Thyroid gland (tissue), 4 donors: ENCODE measurements around the gene ABCA4. TPM values are rescaled to one million over a fixed set of nuclear protein-coding genes. Genes with fewer than 3 reads are reported as not detected.
"Not testable (repeated sequence)": the region's sequence is repeated elsewhere in the genome, so short reads cannot be mapped to it uniquely, and the experiment has no call there.

Source experiments
- DNase-seq, 2 donors: peaks; one replicate each; pipeline ENCODE4 v3.0.0-alpha.2; 2019
- H3K27ac ChIP-seq, 3 donors: fragments of 200-600 bp; sonication (generic); 1 replicate in 2 of 3; 2 replicates in 1 of 3; pipeline ENCODE4 v1.5.1; 2016 to 2019; ENCODE audit warnings: mild to moderate bottlenecking in 1 of 3, moderate library complexity in 1 of 3
- H3K27me3 ChIP-seq: fragments of 200-600 bp; sonication (generic); one replicate; pipeline ENCODE4 v1.5.1; 2019
- H3K36me3 ChIP-seq, 2 donors: fragments of 200-600 bp; sonication (generic); one replicate each; pipeline ENCODE4 v1.5.1; 2016 to 2019
- H3K4me1 ChIP-seq, 2 donors: fragments of 200-600 bp; sonication (generic); one replicate each; pipeline ENCODE4 v1.5.1; 2017 to 2019
- H3K4me3 ChIP-seq, 3 donors: fragments of 200-600 bp; sonication (generic); replicated peaks in 1 of 3; 1 replicate in 2 of 3; 2 replicates in 1 of 3; pipeline ENCODE4 v1.5.1; 2016; ENCODE audit warnings: mild to moderate bottlenecking in 1 of 3
- H3K9me3 ChIP-seq: fragments of 200-600 bp; sonication (generic); one replicate; pipeline ENCODE4 v1.5.1; 2017
- POLR2A ChIP-seq, 2 donors: fragments of 450-650 bp; IDR thresholded peaks; one replicate each; pipeline ENCODE4 v1.6.1; 2017; ENCODE audit warnings: antibody characterized with exemption in 2 of 2, mild to moderate bottlenecking in 2 of 2, moderate library complexity in 1 of 2
- WGBS, 2 donors: methylation state at CpG; one replicate each; pipeline ENCODE4 v1.1.5; 2017; 5-methylcytosine and 5-hydroxymethylcytosine counted together
- intact Hi-C: fragments of 100-400 bp; cut with DNase I; formaldehyde crosslinking; loops from one replicate; pipeline ENCODE4 v1.15.1; 2023
- total RNA-seq, 4 donors: library from RNA; depleted of rRNA; stranded (reverse); fragments of >200 nt; gene quantifications; one replicate each; pipeline ENCODE4 v1.2.3, GENCODE V29; 2016
- TF ChIP-seq, protein P1 (sequence below), 6 experiments: fragments of 200-600 bp in 3 of 6; fragments of 450-650 bp in 3 of 6; sonication (generic) in 3 of 6; IDR thresholded peaks; one replicate each; pipeline ENCODE4 v1.5.1; 2016 to 2019; ENCODE audit warnings: antibody characterized with exemption in 6 of 6, mild to moderate bottlenecking in 2 of 6, inconsistent platforms in 1 of 6, moderate library complexity in 1 of 6

Gene ABCA4
- total RNA-seq, 4 donors from 2014 or later = 0.44 to 1.0 (median 0.82) TPM

GRCh38 chr1:93992190-93992589 is 128.8 kb downstream of the ABCA4 start:
- H3K4me1 ChIP-seq = peaks cover 25 to 38% of the 10 kb centered on the region in 2 donors
- WGBS, 2 donors = 92 to 94% methylated on average over 8 of the region's 8 CpGs
- H3K27me3 ChIP-seq = no peaks in the 10 kb centered on the region
- TF ChIP-seq, protein P1, sequence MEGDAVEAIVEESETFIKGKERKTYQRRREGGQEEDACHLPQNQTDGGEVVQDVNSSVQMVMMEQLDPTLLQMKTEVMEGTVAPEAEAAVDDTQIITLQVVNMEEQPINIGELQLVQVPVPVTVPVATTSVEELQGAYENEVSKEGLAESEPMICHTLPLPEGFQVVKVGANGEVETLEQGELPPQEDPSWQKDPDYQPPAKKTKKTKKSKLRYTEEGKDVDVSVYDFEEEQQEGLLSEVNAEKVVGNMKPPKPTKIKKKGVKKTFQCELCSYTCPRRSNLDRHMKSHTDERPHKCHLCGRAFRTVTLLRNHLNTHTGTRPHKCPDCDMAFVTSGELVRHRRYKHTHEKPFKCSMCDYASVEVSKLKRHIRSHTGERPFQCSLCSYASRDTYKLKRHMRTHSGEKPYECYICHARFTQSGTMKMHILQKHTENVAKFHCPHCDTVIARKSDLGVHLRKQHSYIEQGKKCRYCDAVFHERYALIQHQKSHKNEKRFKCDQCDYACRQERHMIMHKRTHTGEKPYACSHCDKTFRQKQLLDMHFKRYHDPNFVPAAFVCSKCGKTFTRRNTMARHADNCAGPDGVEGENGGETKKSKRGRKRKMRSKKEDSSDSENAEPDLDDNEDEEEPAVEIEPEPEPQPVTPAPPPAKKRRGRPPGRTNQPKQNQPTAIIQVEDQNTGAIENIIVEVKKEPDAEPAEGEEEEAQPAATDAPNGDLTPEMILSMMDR (IDR thresholded peaks at IDR 0.05) = no peak
- no peak for TF ChIP-seq POLR2A (IDR thresholded peaks at IDR 0.05)
- intact Hi-C loops = no loop called here
- no peak overlapping the region for H3K27ac ChIP-seq
- H3K9me3 ChIP-seq = no peaks in the 10 kb centered on the region
- DNase-seq = no peak
- H3K4me3 ChIP-seq = no peak overlapping the region
- H3K36me3 ChIP-seq = no peaks in the 10 kb centered on the region

DNA sequence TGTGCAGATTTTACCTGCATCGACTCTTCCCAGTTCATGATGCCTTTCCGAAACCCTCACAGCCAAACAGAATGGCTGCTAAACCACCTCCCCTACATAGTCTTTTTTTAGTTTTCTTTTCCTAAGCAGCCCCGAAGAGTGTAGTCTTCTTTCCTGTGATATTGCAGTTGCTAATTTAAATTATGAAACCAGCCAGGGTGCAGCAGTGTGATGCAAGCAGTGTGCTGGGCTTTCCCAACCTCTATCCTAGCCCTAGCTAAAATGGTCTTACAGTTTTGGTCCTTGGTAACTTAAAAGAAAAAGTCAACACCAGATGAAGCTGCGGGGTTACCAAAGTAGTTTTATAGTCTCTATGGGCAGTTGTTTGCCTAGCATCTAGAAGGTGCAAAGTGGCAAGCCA is 129.7 kb downstream of the ABCA4 start:
- no peaks in the 10 kb centered on the region for H3K9me3 ChIP-seq
- no peak for TF ChIP-seq POLR2A (IDR thresholded peaks at IDR 0.05)
- TF ChIP-seq, protein P1 (IDR thresholded peaks at IDR 0.05) = no peak
- H3K27me3 ChIP-seq = no peaks in the 10 kb centered on the region
- intact Hi-C loops = no loop called here
- no peaks in the 10 kb centered on the region for H3K36me3 ChIP-seq
- 94 to 95% methylated on average over 4 of the region's 4 CpGs for WGBS, 2 donors
- no peak overlapping the region for H3K4me3 ChIP-seq
- no peak for DNase-seq
- H3K27ac ChIP-seq = no peak overlapping the region
- peaks cover 25 to 37% of the 10 kb centered on the region in 2 donors for H3K4me1 ChIP-seq

DNA sequence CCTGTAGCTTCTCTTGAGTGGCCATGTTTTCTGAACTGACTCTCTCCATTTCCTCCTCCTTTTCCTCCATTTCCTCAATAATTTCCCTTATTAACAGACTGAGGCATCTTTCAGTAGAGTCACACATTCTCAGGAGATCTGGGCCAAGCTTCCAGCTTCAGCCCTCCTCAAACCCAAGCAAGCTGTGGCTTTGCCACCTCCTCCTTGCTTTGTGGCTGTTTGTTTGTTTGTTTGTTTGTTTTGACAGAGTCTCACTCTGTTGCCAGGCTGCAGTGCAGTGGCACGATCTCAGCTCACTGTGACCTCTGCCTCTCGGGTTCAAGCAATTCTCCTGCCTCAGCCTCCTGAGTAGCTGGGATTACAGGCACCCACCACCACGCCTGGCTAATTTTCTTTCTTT is 130.5 kb downstream of the ABCA4 start:
- 91 to 94% methylated on average over 3 of the region's 3 CpGs for WGBS, 2 donors
- H3K4me3 ChIP-seq, H3K9me3 ChIP-seq, intact Hi-C loops, DNase-seq, H3K27me3 ChIP-seq, H3K36me3 ChIP-seq: not testable (repeated sequence)
- peak overlapping the region; percentile 81 to 86 (median 85) for H3K27ac ChIP-seq
- peaks cover 25 to 32% of the 10 kb centered on the region in 2 donors for H3K4me1 ChIP-seq

- no peak overlapping the region for H3K4me3 ChIP-seq
Observed at GRCh38 chr1:93990010-93990409, 130.9 kb downstream of the ABCA4 start.

DNA sequence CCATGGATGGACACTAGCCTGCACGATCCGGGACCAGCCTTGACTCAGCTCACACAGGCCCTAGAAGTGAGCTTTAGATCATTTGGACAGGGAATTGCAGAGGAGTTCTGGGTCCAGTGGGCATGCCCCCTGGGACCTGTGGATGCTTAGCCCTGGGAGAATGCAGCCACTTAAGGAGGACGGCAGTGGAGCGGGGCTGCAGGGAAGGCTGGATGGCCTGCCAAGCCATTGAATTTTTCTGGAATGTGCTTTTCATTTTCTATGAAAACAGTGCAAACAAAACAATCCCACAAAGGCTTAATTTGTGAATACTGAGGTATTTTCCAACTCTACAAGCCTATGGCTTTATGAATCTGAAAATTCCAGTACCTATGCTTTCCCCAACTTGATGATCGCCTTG is 131.3 kb downstream of the ABCA4 start:
- WGBS, 2 donors = 40 to 44% methylated on average over 3 to 5 of the region's 5 CpGs
- no peak for TF ChIP-seq POLR2A (IDR thresholded peaks at IDR 0.05)
- TF ChIP-seq, protein P1 (IDR thresholded peaks at IDR 0.05) = no peak

More at GRCh38 chr1:93990010-93990409, 130.9 kb downstream of the ABCA4 start:
- WGBS, 2 donors = 61 to 65% methylated on average over 4 to 5 of the region's 5 CpGs
- peaks cover 25 to 32% of the 10 kb centered on the region in 2 donors for H3K4me1 ChIP-seq
- H3K36me3 ChIP-seq = no peaks in the 10 kb centered on the region
- H3K27ac ChIP-seq = peak overlapping the region; percentile 81 to 86 (median 85)
- intact Hi-C loops = no loop called here
- no peak for TF ChIP-seq POLR2A (IDR thresholded peaks at IDR 0.05)
- TF ChIP-seq, protein P1 (IDR thresholded peaks at IDR 0.05) = no peak
- no peaks in the 10 kb centered on the region for H3K27me3 ChIP-seq
- peak; percentile 32 to 48 for DNase-seq
- H3K9me3 ChIP-seq = no peaks in the 10 kb centered on the region

More for the DNA sequence above, 131.3 kb downstream of the ABCA4 start:
- H3K9me3 ChIP-seq = no peaks in the 10 kb centered on the region
- intact Hi-C loops = no loop called here
- no peaks in the 10 kb centered on the region for H3K36me3 ChIP-seq
- peak; percentile 78 to 83 for DNase-seq
- H3K27me3 ChIP-seq = no peaks in the 10 kb centered on the region
- no peak overlapping the region for H3K4me3 ChIP-seq
- peak overlapping the region; percentile 81 to 86 (median 85) for H3K27ac ChIP-seq
- peaks cover 25 to 32% of the 10 kb centered on the region in 2 donors for H3K4me1 ChIP-seq
